GM13976 (cell line): ENCODE results near the gene ASGR1.

Experiments
- DNase-seq: peaks from one replicate; pipeline ENCODE4 v3.0.0; 2012; ENCODE audit warnings: low spot score
- in situ Hi-C: fragments of 300-500 bp; cut with MboI; formaldehyde crosslinking; loops from one replicate; pipeline ENCODE4 v1.12.0; 2022; ENCODE audit warnings: low sequenced_read_pairs, mixed read lengths, inconsistent platforms; ENCODE audit not compliant: unreplicated experiment
- TF ChIP-seq, protein P1 (sequence below): IDR thresholded peaks from 2 replicates; pipeline ENCODE4 v1.5.1; 2012; ENCODE audit warnings: borderline replicate concordance, mild to moderate bottlenecking; ENCODE audit not compliant: insufficient read depth; ENCODE audit errors: extremely low read depth, missing control alignments, control extremely low read depth

Gene ASGR1

DNA sequence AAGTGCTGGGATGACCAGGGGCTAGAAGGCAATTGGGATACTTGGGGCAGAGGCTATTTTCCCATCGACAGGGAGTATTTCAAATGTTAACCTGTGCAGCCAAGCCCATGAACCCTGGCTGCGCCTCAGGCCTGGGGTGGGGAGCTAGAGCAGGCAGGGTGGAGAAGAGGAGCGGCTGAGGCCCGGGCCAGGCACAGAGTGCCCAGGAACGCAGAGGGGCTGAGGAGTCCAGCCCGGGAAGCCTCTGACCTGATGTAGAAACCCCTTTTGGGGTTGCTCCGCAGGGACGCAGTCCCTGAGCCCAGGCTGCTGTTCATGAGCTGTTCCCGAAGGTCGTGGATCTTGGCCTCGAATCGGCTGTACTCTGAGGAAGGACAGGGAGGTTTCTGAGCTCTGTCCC is 16.8 kb upstream of the ASGR1 start:
- TF ChIP-seq, protein P1, sequence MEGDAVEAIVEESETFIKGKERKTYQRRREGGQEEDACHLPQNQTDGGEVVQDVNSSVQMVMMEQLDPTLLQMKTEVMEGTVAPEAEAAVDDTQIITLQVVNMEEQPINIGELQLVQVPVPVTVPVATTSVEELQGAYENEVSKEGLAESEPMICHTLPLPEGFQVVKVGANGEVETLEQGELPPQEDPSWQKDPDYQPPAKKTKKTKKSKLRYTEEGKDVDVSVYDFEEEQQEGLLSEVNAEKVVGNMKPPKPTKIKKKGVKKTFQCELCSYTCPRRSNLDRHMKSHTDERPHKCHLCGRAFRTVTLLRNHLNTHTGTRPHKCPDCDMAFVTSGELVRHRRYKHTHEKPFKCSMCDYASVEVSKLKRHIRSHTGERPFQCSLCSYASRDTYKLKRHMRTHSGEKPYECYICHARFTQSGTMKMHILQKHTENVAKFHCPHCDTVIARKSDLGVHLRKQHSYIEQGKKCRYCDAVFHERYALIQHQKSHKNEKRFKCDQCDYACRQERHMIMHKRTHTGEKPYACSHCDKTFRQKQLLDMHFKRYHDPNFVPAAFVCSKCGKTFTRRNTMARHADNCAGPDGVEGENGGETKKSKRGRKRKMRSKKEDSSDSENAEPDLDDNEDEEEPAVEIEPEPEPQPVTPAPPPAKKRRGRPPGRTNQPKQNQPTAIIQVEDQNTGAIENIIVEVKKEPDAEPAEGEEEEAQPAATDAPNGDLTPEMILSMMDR, result no peak
- DNase-seq, result no peak
- in situ Hi-C loops, result no loop called here

DNA sequence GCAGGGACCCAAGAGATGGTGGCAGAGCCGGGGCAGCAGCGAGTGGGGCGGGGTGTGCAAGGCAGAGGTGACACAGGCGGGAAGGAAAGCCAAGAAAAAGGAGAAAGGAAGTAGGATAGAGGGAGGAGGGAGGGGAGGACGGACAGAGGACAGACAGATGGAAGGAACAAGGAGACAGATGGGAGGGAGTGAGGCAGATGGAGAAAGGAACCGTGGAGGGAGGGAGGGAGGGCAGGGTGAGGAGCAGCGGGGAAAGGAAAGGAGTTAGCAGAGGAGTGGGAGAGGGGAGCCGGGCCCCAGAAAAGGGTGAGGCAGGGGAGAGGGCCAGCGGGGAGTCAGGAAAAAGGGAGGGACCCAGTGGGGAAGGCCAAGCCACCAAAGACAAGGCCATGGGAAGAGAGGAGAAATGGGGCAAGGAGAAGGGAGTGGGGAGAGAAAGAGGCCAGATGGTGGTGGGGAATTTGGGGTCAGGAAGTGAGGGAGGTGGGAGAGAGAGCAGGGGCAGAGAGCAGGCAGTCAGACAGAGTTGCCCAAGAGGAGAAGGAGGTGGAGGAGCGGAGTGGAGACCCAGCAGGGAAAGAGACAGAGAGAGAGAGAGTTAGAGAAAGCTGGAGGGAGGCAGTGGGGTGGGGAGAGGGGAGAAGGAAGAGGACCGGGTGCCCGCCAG is 13.2 kb upstream of the ASGR1 start:
- TF ChIP-seq, protein P1, result no peak
- in situ Hi-C loops, result no loop called here
- DNase-seq, result no peak

DNA sequence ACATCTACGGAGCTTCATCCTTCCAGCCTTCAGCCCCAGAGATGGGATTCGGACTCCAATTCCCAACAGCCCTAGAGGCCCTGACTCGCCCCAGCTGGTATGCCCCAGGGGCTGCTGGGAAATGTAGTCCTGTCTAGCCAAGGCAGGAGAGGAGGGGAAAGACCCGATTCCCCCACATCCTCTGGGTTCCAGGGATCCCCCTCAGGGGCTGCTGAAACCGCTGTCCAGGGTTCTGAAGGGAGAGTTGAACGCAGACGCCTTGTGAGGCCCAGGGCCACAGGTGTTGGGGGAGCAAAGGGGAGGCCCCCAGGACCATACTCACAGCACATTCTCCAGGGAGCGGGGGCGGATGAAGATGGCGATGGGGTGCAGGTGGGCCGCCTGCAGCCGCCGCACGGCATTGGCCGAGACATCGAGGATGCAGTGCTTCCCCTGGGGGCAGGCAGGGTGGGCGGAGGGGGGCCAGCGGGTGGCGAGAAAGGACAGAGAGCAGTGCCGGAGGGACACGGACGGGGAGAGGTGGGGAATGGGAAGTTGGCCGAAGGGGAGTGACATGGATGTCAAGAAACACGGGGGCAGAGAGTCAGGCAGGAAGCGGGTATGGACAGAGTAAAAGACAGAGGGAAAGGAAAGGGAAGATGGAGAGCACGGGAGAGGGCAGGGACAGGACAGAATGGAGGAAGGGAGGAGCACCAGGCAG is 12.6 kb upstream of the ASGR1 start:
- TF ChIP-seq, protein P1, result no peak
- DNase-seq, result peak; percentile 74
- in situ Hi-C loops, result no loop called here

DNA sequence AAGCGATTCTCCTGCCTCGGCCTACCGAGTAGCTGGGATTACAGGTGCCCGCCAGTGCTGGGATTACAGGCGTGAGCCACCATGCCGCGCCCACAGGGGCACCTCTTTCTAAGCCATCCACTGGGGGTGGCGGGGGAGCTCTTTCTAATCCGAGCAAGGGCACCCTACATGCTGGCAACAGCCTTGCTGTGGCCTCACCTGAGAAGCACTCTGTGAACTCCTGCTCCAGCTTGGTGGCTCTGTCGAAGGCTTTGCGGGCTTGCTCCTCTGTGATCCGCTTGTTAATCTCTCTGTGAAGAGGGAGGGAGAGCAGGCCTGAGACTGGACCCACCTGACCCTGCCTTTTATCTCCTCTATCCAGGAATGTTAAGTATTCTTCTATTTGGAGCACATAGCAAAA is 11.9 kb upstream of the ASGR1 start:
- no peak for DNase-seq
- in situ Hi-C loops, result no loop called here
- TF ChIP-seq, protein P1, result no peak

DNA sequence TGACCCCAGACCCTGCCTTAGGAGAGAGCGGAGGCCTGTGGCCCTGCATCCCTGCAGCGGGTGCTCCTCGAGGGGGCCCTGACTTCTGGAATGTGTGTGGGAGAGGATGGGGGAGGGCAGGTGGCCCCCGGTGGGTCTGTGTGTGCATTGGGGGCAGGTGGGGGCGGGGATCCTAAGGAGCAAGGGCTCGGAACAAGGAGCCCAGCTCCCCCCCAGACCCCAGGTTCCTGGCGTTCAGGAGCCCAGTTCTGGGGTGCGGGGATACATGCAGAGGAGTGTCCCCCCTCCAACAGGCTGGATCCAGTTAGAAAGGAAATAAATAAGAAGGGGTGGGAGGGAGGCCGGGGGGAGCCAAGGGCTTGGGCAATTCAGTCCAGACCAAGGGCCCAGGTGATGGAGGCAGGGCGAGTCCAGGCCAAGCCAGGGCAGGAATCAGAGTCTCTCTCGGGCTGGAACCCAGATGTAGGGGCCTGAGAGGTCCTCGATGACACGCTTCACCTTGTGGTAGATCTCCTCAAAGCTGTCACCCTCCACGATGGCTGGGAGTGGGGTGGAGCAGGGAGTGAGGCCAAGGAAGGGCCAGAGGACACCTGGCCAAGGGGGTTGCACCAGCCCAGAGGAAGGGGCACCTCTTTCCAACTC is 11.2 kb upstream of the ASGR1 start:
- TF ChIP-seq, protein P1, result no peak
- in situ Hi-C loops, result no loop called here
- no peak for DNase-seq

DNA sequence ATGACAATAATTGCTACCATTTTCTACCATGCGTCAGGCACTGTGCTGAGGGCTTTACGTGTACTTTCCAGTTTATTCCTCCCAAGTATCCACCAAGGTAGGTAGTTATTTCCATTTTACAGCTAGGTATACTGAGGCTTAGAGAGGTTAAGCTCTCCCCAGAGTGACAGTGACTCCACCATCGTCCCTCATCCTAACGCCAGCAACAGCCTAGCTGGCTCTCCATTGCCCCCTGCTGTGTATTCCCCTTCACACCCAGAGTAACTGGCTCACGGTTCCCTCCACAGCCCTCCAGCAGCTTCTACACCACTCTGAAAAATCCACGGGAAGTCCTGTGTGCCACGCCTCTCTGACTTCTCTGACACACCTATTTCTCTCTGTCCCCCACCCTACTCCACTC is 7.1 kb upstream of the ASGR1 start:
- DNase-seq, result no peak
- in situ Hi-C loops, result no loop called here
- TF ChIP-seq, protein P1, result no peak
